K562 (cell line): ENCODE data around the gene HOXD12. TPM values are rescaled to one million over a fixed set of nuclear protein-coding genes. Genes with fewer than 3 reads are reported as not detected.

Source experiments
- ARID4B ChIP-seq: sonication (generic); formaldehyde crosslinking; IDR thresholded peaks from 2 replicates; pipeline ENCODE4 v1.8.0; 2022; ENCODE audit warnings: mild to moderate bottlenecking, missing genetic modification reagents
- CREBBP ChIP-seq: IDR thresholded peaks from one replicate; pipeline ENCODE4 v1.6.1; 2012; ENCODE audit warnings: low read depth, mild to moderate bottlenecking, control low read depth, inconsistent platforms, low read length
- PRDM10 ChIP-seq: fragments of 450-650 bp; IDR thresholded peaks from 2 replicates; pipeline ENCODE4 v1.6.1; 2018; ENCODE audit not compliant: partially characterized antibody
- ZNF830 ChIP-seq: fragments of 250-450 bp; sonication (Bioruptor Pico); IDR thresholded peaks from 2 replicates; pipeline ENCODE4 v1.5.0; 2021; ENCODE audit warnings: mild to moderate bottlenecking
- polyA plus RNA-seq, 8 experiments: library from polyadenylated mRNA; depleted of rRNA in 4 of 8; stranded (reverse) in 5 of 8; unstranded in 3 of 8; fragments of >200 nt; fragmentation: Nextera tagmentation in 2 of 8; fragmentation: Illumina TruSeq in 1 of 8; extraction: Ambion mirVana in 2 of 8; extraction: Trizol in 1 of 8; gene quantifications; 2 replicates each; pipeline versions ENCODE4 v1.2.1 to v1.2.3, GENCODE V29; 2011 to 2014; ENCODE audit warnings: inconsistent platforms in 1 of 8, missing spikeins in 1 of 8
- total RNA-seq, 7 experiments: library from RNA; depleted of rRNA in 6 of 7; stranded (reverse); fragments of >200 nt in 6 of 7; fragmentation: Illumina TruSeq in 2 of 7; extraction: Trizol in 2 of 7; gene quantifications; 2 replicates each; pipeline versions ENCODE4 v1.2.1 to v1.2.3, GENCODE V29; 2011 to 2021; ENCODE audit warnings: low replicate concordance in 1 of 7

Gene HOXD12
- total and polyA plus RNA-seq, 9 of the 15 experiments (the other 6 are each of a cell fraction or from before 2014, with no cell fraction given), result not detected

- TF ChIP-seq PRDM10 (peak; percentile 54), ARID4B (CRISPR knock-in tag) (no peak), ZNF830 (CRISPR knock-in tag) (no peak), CREBBP (no peak)
These were observed 31.6 kb downstream of the HOXD12 start (continued) for GRCh38 chr2:176130957-176131847.
